HL-60/S4 treated with retinoic acid at 250 ng/mL for 4 days and 3 days (cell line): ENCODE data around the gene SPEG.

Experiments used
- in situ Hi-C: fragments of 300-500 bp; cut with MboI; formaldehyde crosslinking; loops from 2 replicates; pipeline ENCODE4 v1.7.0; 2022; ENCODE audit warnings: low sequenced_read_pairs

Gene SPEG

GRCh38 chr2:219543596-219544358, 109.1 kb downstream of the SPEG start, which contains the start of the genes CHPF and TMEM198:
Gene CHPF (minus strand): TSS chr2:219543809. CDS start chr2:219543538, 271 bp downstream.
Gene TMEM198 (plus strand): TSS chr2:219544028. CDS start chr2:219544728, 700 bp downstream.
- in situ Hi-C loops: no loop called here

- in situ Hi-C loops: no loop called here
Measured at GRCh38 chr2:219544567-219544966, 109.9 kb downstream of the SPEG start.

- in situ Hi-C loops: no loop called here
Measured at GRCh38 chr2:219545295-219545942, 110.8 kb downstream of the SPEG start.

GRCh38 chr2:219545943-219546352, 111.3 kb downstream of the SPEG start:
- in situ Hi-C loops: no loop called here

- in situ Hi-C loops: no loop called here
Measured at GRCh38 chr2:219547621-219548020, 113.0 kb downstream of the SPEG start.
